H9 (cell line): ENCODE data around the gene UBE2J1. TPM values are rescaled to one million over a fixed set of nuclear protein-coding genes. Genes with fewer than 3 reads are reported as not detected.

Source experiments
- DNase-seq: peaks from one replicate; pipeline ENCODE4 v3.0.0-alpha.2; 2017
- H2AFZ ChIP-seq: one replicate; pipeline ENCODE4 v1.6.1; 2013; ENCODE audit warnings: mild to moderate bottlenecking, low read length, control low read depth, moderate library complexity
- H2AK5ac ChIP-seq: 2 replicates; pipeline ENCODE4 v1.6.1; 2013; ENCODE audit warnings: low read length, control low read depth, mixed read lengths; ENCODE audit not compliant: insufficient read length
- H2BK120ac ChIP-seq: one replicate; pipeline ENCODE4 v1.6.1; 2013; ENCODE audit warnings: low read depth, mild to moderate bottlenecking, low read length, control low read depth, inconsistent platforms; ENCODE audit not compliant: poor library complexity, severe bottlenecking
- H2BK12ac ChIP-seq: 2 replicates; pipeline ENCODE4 v1.6.1; 2013; ENCODE audit warnings: low read length, control low read depth, mixed read lengths, low read depth; ENCODE audit not compliant: insufficient read length
- H2BK15ac ChIP-seq: 2 replicates; pipeline ENCODE4 v1.6.1; 2013; ENCODE audit warnings: low read depth, low read length, control low read depth
- H2BK20ac ChIP-seq: one replicate; pipeline ENCODE4 v1.6.1; 2013; ENCODE audit warnings: low read depth, mild to moderate bottlenecking, low read length, control low read depth, inconsistent platforms; ENCODE audit not compliant: poor library complexity, severe bottlenecking
- H2BK5ac ChIP-seq: 2 replicates; pipeline ENCODE4 v1.6.1; 2013; ENCODE audit warnings: low read length, control low read depth, mixed read lengths; ENCODE audit not compliant: insufficient read length
- H3K14ac ChIP-seq: 2 replicates; pipeline ENCODE4 v1.6.1; 2013; ENCODE audit warnings: low read length, control low read depth; ENCODE audit not compliant: insufficient read depth
- H3K18ac ChIP-seq: 2 replicates; pipeline ENCODE4 v1.6.1; 2013; ENCODE audit warnings: low read depth, mild to moderate bottlenecking, mixed read lengths, low read length, control low read depth; ENCODE audit not compliant: insufficient read length
- H3K23ac ChIP-seq: 2 replicates; pipeline ENCODE4 v1.6.1; 2013; ENCODE audit warnings: low read length, control low read depth, mixed read lengths, low read depth; ENCODE audit not compliant: insufficient read length
- H3K23me2 ChIP-seq: 2 replicates; pipeline ENCODE4 v1.6.1; 2013; ENCODE audit warnings: low read depth, mild to moderate bottlenecking, mixed read lengths, low read length, control low read depth; ENCODE audit not compliant: insufficient read length, poor library complexity, severe bottlenecking
- H3K27ac ChIP-seq: 2 replicates; pipeline ENCODE4 v1.5.1; 2013; ENCODE audit warnings: low read length, control low read depth, mixed read lengths, low read depth; ENCODE audit not compliant: insufficient read length
- H3K27me3 ChIP-seq: 2 replicates; pipeline ENCODE4 v1.6.1; 2013; ENCODE audit warnings: low read length, control low read depth, inconsistent platforms; ENCODE audit not compliant: insufficient read depth
- H3K4ac ChIP-seq: 2 replicates; pipeline ENCODE4 v1.6.1; 2013; ENCODE audit warnings: low read depth, mild to moderate bottlenecking, control low read depth, inconsistent platforms, low read length, moderate library complexity
- H3K4me1 ChIP-seq: 2 replicates; pipeline ENCODE4 v1.6.1; 2013; ENCODE audit warnings: low read length, control low read depth, inconsistent platforms; ENCODE audit not compliant: insufficient read depth
- H3K4me2 ChIP-seq: 2 replicates; pipeline ENCODE4 v1.6.1; 2013; ENCODE audit warnings: low read length, control low read depth, mixed read lengths; ENCODE audit not compliant: insufficient read length, insufficient read depth
- H3K56ac ChIP-seq: 2 replicates; pipeline ENCODE4 v1.6.1; 2013; ENCODE audit warnings: low read depth, mild to moderate bottlenecking, mixed read lengths, low read length, control low read depth; ENCODE audit not compliant: insufficient read length
- H3K79me1 ChIP-seq: 2 replicates; pipeline ENCODE4 v1.6.1; 2013; ENCODE audit warnings: low read depth, mild to moderate bottlenecking, moderate library complexity, low read length, control low read depth, inconsistent platforms; ENCODE audit not compliant: insufficient read depth, poor library complexity, severe bottlenecking
- H3K79me2 ChIP-seq: 2 replicates; pipeline ENCODE4 v1.6.1; 2013; ENCODE audit warnings: low read length, control low read depth, inconsistent platforms; ENCODE audit not compliant: insufficient read depth
- H3K9ac ChIP-seq: 2 replicates; pipeline ENCODE4 v1.6.1; 2013; ENCODE audit warnings: low read length, control low read depth, mixed read lengths; ENCODE audit not compliant: insufficient read length; ENCODE audit errors: extremely low read depth
- H3K9me3 ChIP-seq: one replicate; pipeline ENCODE4 v1.6.1; 2013; ENCODE audit warnings: low read depth, low read length, inconsistent platforms; ENCODE audit not compliant: control insufficient read depth
- H3T11ph ChIP-seq: one replicate; pipeline ENCODE4 v1.6.1; 2013; ENCODE audit warnings: mild to moderate bottlenecking, low read length, control low read depth, inconsistent platforms
- H4K20me1 ChIP-seq: one replicate; pipeline ENCODE4 v1.6.1; 2013; ENCODE audit not compliant: control insufficient read depth, insufficient read length, insufficient read depth
- H4K5ac ChIP-seq: 2 replicates; pipeline ENCODE4 v1.6.1; 2013; ENCODE audit warnings: low read depth, mild to moderate bottlenecking, mixed read lengths, low read length, control low read depth; ENCODE audit not compliant: insufficient read length
- H4K8ac ChIP-seq: replicated peaks from 2 replicates; pipeline ENCODE4 v1.6.1; 2013; ENCODE audit warnings: low read length, control low read depth, mixed read lengths, low read depth; ENCODE audit not compliant: insufficient read length
- H4K91ac ChIP-seq: 2 replicates; pipeline ENCODE4 v1.6.1; 2013; ENCODE audit warnings: low read depth, mild to moderate bottlenecking, moderate library complexity, mixed read lengths, low read length, control low read depth; ENCODE audit not compliant: insufficient read length
- H3K27ac Mint-ChIP-seq, 3 experiments: 2 replicates in 2 of 3; 3 replicates in 1 of 3; pipeline ENCODE4 v1.8.0; 2020 to 2021; ENCODE audit warnings: mixed read lengths in 3 of 3, mild to moderate bottlenecking in 1 of 3, moderate library complexity in 1 of 3
- H3K27me3 Mint-ChIP-seq: 2 replicates; pipeline ENCODE4 v1.8.0; 2021; ENCODE audit warnings: low read depth, mild to moderate bottlenecking, moderate library complexity, mixed read lengths
- H3K36me3 Mint-ChIP-seq, 3 experiments: 2 replicates in 2 of 3; 3 replicates in 1 of 3; pipeline ENCODE4 v1.8.0; 2020 to 2021; ENCODE audit warnings: low read depth in 3 of 3, mixed read lengths in 3 of 3; ENCODE audit not compliant: insufficient read depth in 1 of 3
- H3K4me1 Mint-ChIP-seq, 2 experiments: 2 replicates each; pipeline ENCODE4 v1.8.0; 2020; ENCODE audit warnings: mixed read lengths in 2 of 2
- H3K4me3 Mint-ChIP-seq, 2 experiments: 2 replicates in 1 of 2; 3 replicates in 1 of 2; pipeline ENCODE4 v1.8.0; 2020 to 2021; ENCODE audit warnings: mild to moderate bottlenecking in 2 of 2, mixed read lengths in 2 of 2, moderate library complexity in 1 of 2
- H3K9me3 Mint-ChIP-seq, 2 experiments: 2 replicates in 1 of 2; 3 replicates in 1 of 2; pipeline ENCODE4 v1.8.0; 2020; ENCODE audit warnings: mild to moderate bottlenecking in 2 of 2, mixed read lengths in 2 of 2, moderate library complexity in 1 of 2
- WGBS: extraction: QIAGEN DNeasy Blood & Tissue Kit; methylation state at CpG from one replicate; pipeline ENCODE4 v1.1.7; 2013; ENCODE audit warnings: missing lambda C conversion rate, low lambda C conversion rate, mixed read lengths; ENCODE audit not compliant: insufficient read length; ENCODE audit errors: extremely low coverage; 5-methylcytosine and 5-hydroxymethylcytosine counted together
- total RNA-seq: library from RNA; stranded (reverse); gene quantifications from 2 replicates; pipeline ENCODE4 v1.2.1, GENCODE V29; 2021
- TF ChIP-seq, protein P1 (sequence below): fragments of 200-600 bp; sonication (generic); conservative IDR thresholded peaks from 3 replicates; pipeline ENCODE4 v1.8.0; 2021; ENCODE audit warnings: antibody characterized with exemption, mild to moderate bottlenecking

Gene UBE2J1
- total RNA-seq, 1 experiment from 2014 or later, result 13.1 TPM

- peaks cover 2% of the 10 kb centered on the region for H3K27me3 Mint-ChIP-seq
- H4K20me1 ChIP-seq, result peaks cover 3% of the 10 kb centered on the region
- TF ChIP-seq, protein P1, sequence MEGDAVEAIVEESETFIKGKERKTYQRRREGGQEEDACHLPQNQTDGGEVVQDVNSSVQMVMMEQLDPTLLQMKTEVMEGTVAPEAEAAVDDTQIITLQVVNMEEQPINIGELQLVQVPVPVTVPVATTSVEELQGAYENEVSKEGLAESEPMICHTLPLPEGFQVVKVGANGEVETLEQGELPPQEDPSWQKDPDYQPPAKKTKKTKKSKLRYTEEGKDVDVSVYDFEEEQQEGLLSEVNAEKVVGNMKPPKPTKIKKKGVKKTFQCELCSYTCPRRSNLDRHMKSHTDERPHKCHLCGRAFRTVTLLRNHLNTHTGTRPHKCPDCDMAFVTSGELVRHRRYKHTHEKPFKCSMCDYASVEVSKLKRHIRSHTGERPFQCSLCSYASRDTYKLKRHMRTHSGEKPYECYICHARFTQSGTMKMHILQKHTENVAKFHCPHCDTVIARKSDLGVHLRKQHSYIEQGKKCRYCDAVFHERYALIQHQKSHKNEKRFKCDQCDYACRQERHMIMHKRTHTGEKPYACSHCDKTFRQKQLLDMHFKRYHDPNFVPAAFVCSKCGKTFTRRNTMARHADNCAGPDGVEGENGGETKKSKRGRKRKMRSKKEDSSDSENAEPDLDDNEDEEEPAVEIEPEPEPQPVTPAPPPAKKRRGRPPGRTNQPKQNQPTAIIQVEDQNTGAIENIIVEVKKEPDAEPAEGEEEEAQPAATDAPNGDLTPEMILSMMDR, result no peak
- H2BK12ac ChIP-seq, result no peak overlapping the region
- H3T11ph ChIP-seq, result no peak overlapping the region
- H3K79me1 ChIP-seq, result no peaks in the 10 kb centered on the region
- peaks cover 26 to 33% of the 10 kb centered on the region in 2 experiments for H3K4me1 Mint-ChIP-seq
- H3K27ac Mint-ChIP-seq, result no peak overlapping the region; a peak in 1 of 7 replicates
- H2AFZ ChIP-seq, result no peak overlapping the region
- H4K8ac ChIP-seq, result no peak overlapping the region
- H3K23ac ChIP-seq, result no peak overlapping the region
- no peak overlapping the region for H3K56ac ChIP-seq
- H3K4me1 ChIP-seq, result no peaks in the 10 kb centered on the region
- no peak overlapping the region for H3K4ac ChIP-seq
- no peak overlapping the region for H3K9ac ChIP-seq
- H3K27me3 ChIP-seq, result no peaks in the 10 kb centered on the region
- no peak overlapping the region for H2AK5ac ChIP-seq
- no peaks in the 10 kb centered on the region for H3K36me3 Mint-ChIP-seq
- no peak overlapping the region for H2BK20ac ChIP-seq
- no peak overlapping the region for H3K14ac ChIP-seq
- H3K18ac ChIP-seq, result no peak overlapping the region
- no peaks in the 10 kb centered on the region for H3K9me3 Mint-ChIP-seq
- no peak for DNase-seq
- H2BK15ac ChIP-seq, result no peak overlapping the region
- no peak overlapping the region for H3K27ac ChIP-seq
- no peaks in the 10 kb centered on the region for H3K79me2 ChIP-seq
- no peak overlapping the region for H3K4me2 ChIP-seq
- H3K23me2 ChIP-seq, result no peaks in the 10 kb centered on the region
- WGBS, result no CpG with 5 or more reads among the region's 1 CpG
- H4K5ac ChIP-seq, result no peak overlapping the region
- H2BK5ac ChIP-seq, result no peak overlapping the region
- no peak overlapping the region for H2BK120ac ChIP-seq
- no peaks in the 10 kb centered on the region for H3K9me3 ChIP-seq
- H3K4me3 Mint-ChIP-seq, result no peak overlapping the region
- no peak overlapping the region for H4K91ac ChIP-seq
These were observed 39.5 kb downstream of the UBE2J1 start for GRCh38 chr6:89313006-89313405.
